Mesodermal cell (in vitro differentiated cells): ENCODE data around the gene SYPL1.

Source experiments
- H3K27ac ChIP-seq: 2 replicates; pipeline ENCODE4 v1.7.0; 2013; ENCODE audit warnings: mild to moderate bottlenecking, low read depth, low read length, moderate library complexity; ENCODE audit not compliant: severe bottlenecking
- H3K36me3 ChIP-seq: 2 replicates; pipeline ENCODE4 v1.7.1; 2013; ENCODE audit warnings: mild to moderate bottlenecking, low read length, moderate library complexity; ENCODE audit not compliant: control insufficient read depth, insufficient read depth
- H3K4me1 ChIP-seq: one replicate; pipeline ENCODE4 v1.7.1; 2013; ENCODE audit warnings: mild to moderate bottlenecking, low read length; ENCODE audit not compliant: insufficient read depth, control insufficient read depth, poor library complexity, severe bottlenecking
- H3K4me3 ChIP-seq: 2 replicates; pipeline ENCODE4 v1.7.0; 2013; ENCODE audit warnings: low read length, control low read depth, mild to moderate bottlenecking; ENCODE audit not compliant: insufficient read depth, poor library complexity, severe bottlenecking; ENCODE audit errors: extremely low read depth
- H3K9me3 ChIP-seq: 2 replicates; pipeline ENCODE4 v1.7.1; 2013; ENCODE audit warnings: mild to moderate bottlenecking, low read length, moderate library complexity; ENCODE audit not compliant: control insufficient read depth
- WGBS, 2 experiments: methylation state at CpG; one replicate each; pipeline ENCODE4 v1.1.5; 2013; ENCODE audit warnings: missing lambda C conversion rate in 2 of 2; ENCODE audit not compliant: insufficient coverage in 2 of 2; 5-methylcytosine and 5-hydroxymethylcytosine counted together

SYPL1 gene

GRCh38 chr7:106049139-106049752, 62.9 kb downstream of the SYPL1 start:
- WGBS, 2 experiments: 89 to 93% methylated on average over 6 to 8 of the region's 9 CpGs

DNA sequence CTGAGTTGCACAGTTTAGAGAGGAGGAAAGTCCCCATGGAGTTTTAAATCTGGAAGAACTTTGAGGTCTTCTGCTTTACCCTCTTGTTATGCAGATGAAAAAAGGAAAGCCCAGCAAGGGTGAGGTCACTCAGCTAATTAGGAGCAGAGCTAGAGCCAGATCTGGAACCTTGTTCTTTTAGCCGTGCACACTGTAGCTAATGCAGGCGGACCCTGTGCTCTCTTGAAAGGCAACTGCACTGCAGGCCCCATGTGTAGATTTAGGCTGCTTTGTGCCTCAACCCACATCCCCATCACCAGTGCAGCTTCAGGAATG, 63.4 kb downstream of the SYPL1 start:
- H3K4me3 ChIP-seq: no peak overlapping the region
- 100% methylated on average over 2 of the region's 2 CpGs for WGBS, 2 experiments
- no peaks in the 10 kb centered on the region for H3K9me3 ChIP-seq
- H3K4me1 ChIP-seq: no peaks in the 10 kb centered on the region
- no peaks in the 10 kb centered on the region for H3K36me3 ChIP-seq
- no peak overlapping the region for H3K27ac ChIP-seq

More at GRCh38 chr7:106049139-106049752, 62.9 kb downstream of the SYPL1 start:
- Histone ChIP-seq H3K36me3 (no peaks in the 10 kb centered on the region), H3K27ac (no peak overlapping the region), H3K9me3 (no peaks in the 10 kb centered on the region), H3K4me3 (no peak overlapping the region), H3K4me1 (no peaks in the 10 kb centered on the region)

DNA sequence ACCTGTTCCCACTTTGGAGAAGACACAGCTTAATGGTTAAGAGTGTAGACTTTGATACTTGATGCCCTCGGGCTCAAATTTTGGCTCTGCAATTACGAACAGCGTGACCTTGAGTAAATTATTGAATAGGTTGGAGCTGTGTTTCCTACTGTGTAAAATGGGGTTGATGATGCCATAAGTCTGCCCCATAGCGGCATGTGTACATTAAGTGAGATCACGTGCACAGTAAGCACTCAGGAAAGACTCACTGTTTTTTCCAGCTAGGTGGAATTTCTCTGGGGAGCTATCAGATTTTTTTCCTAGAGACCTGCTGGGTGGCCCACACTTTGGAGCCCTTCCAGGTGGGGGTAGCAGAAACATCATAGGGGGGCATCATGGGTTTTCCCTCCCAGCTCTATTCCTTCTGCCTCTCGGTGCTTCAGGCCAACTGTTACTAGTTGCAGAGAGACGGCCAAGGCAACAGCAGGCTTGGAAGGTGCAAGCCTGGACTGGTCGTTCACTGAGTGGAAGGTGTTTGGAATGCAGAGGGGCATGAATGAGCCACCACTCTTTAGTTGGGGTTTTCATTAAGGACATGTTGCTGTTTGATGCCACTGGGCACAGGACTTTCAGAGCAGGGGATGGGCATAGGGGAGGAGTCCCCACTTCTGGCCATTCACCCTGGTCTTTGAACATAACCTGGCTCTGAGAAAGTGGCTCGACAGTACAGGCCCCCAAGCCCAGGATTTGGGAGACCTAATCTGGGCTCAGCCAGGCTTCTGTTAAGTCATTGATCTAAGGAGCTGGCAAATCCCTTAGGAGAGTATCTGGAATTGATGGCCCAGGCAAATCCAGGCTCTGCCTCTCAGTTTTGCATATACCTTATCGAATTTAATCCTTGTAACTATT, 64.0 kb downstream of the SYPL1 start:
- no peaks in the 10 kb centered on the region for H3K4me1 ChIP-seq

GRCh38 chr7:106047184-106047583, 64.9 kb downstream of the SYPL1 start:
- Histone ChIP-seq H3K4me1 (no peaks in the 10 kb centered on the region), H3K4me3 (no peak overlapping the region), H3K27ac (no peak overlapping the region), H3K9me3 (no peaks in the 10 kb centered on the region), H3K36me3 (no peaks in the 10 kb centered on the region)
- WGBS, 2 experiments: 95 to 97% methylated on average over 4 of the region's 5 CpGs

More for the DNA sequence above, 64.0 kb downstream of the SYPL1 start:
- Histone ChIP-seq H3K27ac (no peak overlapping the region), H3K4me3 (no peak overlapping the region), H3K36me3 (no peaks in the 10 kb centered on the region), H3K9me3 (no peaks in the 10 kb centered on the region)
- WGBS, 2 experiments: 93 to 95% methylated on average over 8 to 9 of the region's 10 CpGs

DNA sequence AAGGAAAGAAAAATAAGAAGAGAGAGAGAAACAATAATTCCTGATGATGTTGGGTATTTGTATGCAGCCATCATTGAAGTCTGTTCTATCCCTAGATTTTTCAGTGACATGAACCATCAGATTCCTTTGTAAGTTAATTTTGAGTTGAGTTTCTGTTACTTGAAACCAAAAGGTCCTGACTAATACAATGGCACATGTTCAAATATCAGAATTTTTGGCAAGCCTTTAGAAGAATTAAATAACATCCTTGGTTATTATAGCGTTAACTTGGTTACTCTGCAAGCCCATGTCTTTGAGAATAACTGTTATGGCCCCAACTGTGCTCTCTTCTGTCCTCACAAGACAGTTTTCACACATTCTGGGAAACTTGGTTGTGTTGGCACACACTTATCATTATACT, 66.5 kb downstream of the SYPL1 start:
- H3K4me3 ChIP-seq: no peak overlapping the region
- no peak overlapping the region for H3K27ac ChIP-seq
- H3K36me3 ChIP-seq: no peaks in the 10 kb centered on the region
- WGBS, 2 experiments: 100% methylated on average over 1 of the region's 1 CpG
- no peaks in the 10 kb centered on the region for H3K9me3 ChIP-seq
- no peaks in the 10 kb centered on the region for H3K4me1 ChIP-seq

DNA sequence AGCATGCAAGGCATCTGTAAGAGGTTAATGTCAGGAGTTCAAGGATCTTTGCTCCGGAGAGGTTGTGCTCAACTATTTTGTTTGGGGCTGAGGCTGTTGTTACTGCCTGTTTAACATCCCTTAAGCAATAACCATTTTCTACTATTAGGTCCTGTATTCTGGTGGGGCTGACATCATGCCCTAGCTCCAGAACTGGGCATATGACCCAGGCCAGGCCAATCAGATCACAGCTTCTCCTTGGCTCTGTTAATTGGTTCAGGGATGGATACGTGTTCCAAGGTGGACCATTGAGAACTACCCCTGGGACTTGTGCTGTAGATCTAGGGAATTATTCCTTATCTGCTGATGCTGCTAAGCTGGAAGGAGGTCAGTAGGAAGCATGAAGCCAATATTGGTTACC, 67.0 kb downstream of the SYPL1 start:
- Histone ChIP-seq H3K4me3 (no peak overlapping the region), H3K4me1 (no peaks in the 10 kb centered on the region), H3K36me3 (no peaks in the 10 kb centered on the region), H3K27ac (no peak overlapping the region), H3K9me3 (no peaks in the 10 kb centered on the region)
- WGBS, 2 experiments: 88 to 100% methylated on average over 1 of the region's 2 CpGs

- Histone ChIP-seq H3K4me1 (peaks cover 8% of the 10 kb centered on the region), H3K4me3 (no peak overlapping the region), H3K36me3 (no peaks in the 10 kb centered on the region), H3K9me3 (no peaks in the 10 kb centered on the region), H3K27ac (no peak overlapping the region)
- 82 to 93% methylated on average over 2 of the region's 4 CpGs for WGBS, 2 experiments
Observed at GRCh38 chr7:106042196-106042611, 69.9 kb downstream of the SYPL1 start.

DNA sequence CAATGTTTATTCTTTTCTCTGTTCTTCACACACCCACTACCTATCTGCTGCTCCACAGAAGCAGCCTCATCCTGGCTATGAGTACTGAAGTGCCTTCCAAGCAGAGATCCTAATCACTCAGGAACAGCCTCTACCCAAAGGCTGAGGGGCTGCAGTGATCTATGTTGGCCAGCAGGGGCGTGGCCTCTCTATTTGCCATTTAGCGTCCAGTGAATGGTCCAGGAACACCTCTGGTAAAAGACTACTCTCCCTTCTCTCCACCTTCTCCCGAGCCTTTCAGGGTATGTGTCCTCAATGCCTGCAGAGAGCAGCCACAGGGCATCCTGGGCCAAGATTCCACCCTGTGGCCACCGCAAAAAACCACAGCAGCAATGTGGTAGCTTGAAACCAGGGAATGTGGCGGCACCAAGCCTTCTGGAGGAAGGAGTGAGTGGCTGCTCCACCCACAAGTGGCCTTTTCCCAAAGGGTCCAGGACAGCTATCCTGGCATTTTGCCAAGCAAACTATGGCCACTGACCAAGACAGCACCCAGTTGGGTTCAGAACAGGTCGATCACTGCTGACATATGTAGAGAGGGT, 70.9 kb downstream of the SYPL1 start:
- Histone ChIP-seq H3K27ac (no peak overlapping the region), H3K4me3 (no peak overlapping the region), H3K4me1 (peaks cover 8% of the 10 kb centered on the region), H3K9me3 (no peaks in the 10 kb centered on the region), H3K36me3 (no peaks in the 10 kb centered on the region)
- 35 to 49% methylated on average over 5 to 6 of the region's 6 CpGs for WGBS, 2 experiments
